ENCODE results near the gene FARP1.

The FARP1 gene

DNA sequence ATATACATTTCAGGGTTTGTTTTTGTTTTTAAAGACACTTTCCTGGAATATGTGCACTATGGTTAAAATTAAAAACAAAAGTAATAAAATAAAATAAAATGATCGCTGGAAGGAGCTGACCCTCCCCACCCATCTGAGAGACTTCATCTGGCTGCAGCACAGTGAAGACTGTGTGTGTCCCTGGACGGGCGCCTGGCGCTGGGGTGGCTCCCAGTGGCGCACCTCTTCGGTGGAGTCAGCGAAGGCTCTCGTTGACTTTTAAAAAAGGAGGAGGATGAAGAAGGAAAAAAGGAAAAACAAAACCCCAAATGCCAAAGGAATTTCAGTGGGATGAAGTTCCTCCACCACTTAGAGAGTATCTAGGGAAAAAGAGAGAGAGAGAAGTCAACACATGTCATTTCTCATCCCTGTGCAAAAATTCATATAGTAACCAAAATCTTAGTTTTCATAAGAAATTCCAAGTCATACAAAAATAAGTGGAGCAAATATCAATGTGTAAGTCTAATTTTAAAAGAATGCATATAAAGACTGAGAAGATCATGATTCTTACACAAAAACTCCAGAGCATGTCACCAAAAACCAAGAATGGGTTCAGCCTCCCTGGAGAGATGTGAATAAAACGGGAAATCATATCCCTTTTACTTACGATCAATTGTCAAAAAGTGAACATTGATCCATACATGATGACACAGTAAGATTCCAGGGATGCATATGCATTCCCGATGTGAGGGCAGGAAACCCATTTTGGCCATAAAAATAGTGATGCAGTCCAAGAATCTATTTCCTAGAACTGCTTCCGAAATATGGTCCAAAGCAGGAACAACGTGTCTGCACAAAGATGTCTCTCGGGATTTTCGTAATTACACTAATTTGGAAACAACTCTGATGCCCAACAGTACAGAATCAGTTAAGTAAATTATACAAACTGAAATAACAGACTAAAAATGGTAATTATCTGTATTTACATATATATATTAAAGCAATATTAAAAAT is 310.3 kb downstream of the FARP1 start:
- Histone ChIP-seq H2AFZ (ENCODE audit: low read length, unreplicated experiment) (no peak overlapping the region), H3K4me3 (ENCODE audit: low read depth, low read length) (no peak overlapping the region; the same call in 1 of the 2 replicates), H3K79me2 (ENCODE audit: control insufficient read depth, insufficient read depth, low read length, unreplicated experiment) (no peaks in the 10 kb centered on the region), H3K4me1 (ENCODE audit: control insufficient read depth, insufficient read depth, low read length, unreplicated experiment) (peaks cover 50% of the 10 kb centered on the region), H3K27ac (ENCODE audit: low read depth, low read length) (peak overlapping the region; percentile 91), H3K36me3 (ENCODE audit: insufficient read depth, low read length) (peaks cover 10% of the 10 kb centered on the region), H3K27me3 (ENCODE audit: insufficient read depth, low read length) (no peaks in the 10 kb centered on the region)

DNA sequence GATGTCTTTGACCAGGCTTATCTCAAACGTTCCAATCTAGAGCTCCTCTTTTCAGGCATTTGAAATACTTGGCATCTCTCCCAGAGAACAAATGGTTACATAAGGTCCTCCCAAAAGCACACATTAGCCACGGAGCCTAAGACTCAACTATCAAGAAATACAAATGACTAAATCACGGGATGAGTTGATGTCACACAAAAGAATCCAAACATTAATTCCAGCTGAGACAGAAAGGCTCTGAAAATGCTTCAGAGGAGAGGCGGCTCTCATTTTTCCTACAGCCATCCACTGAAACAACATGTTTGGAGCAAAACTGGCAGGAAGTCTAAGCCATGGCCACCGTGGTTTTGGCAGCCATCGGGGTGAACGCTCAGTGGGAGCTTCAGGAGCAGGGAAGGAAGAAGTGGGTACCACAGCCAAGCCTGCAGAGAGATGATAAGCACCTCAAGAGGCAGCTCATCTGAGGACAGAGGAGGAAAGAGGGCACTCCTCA is 311.5 kb downstream of the FARP1 start:
- no peak overlapping the region; the same call in 1 of the 2 replicates for H3K4me3 ChIP-seq (ENCODE audit: low read depth, low read length)
- peaks cover 10% of the 10 kb centered on the region for H3K36me3 ChIP-seq (ENCODE audit: insufficient read depth, low read length)

DNA sequence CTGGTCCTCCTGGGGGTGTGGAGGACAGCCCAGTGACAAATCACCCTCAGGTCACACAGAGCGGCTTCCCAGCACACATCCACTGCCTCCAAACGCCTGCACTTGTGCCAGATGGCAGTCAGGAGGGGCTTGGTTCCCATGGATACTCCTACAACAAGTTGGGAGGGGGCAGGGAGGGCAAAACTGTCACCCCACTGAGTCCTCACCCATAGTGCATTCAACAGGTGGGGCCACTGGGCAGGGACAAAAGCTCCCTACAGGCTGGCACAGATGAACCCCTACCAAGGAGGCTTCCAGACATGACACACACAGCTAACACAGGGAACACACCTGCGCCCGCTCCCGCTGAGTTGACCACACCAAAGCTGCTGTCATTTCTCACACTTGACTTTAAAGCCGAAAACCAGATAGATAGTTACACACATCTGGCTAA is 313.5 kb downstream of the FARP1 start:
- Histone ChIP-seq H2AFZ (ENCODE audit: low read length, unreplicated experiment) (no peak overlapping the region), H3K27me3 (ENCODE audit: insufficient read depth, low read length) (no peaks in the 10 kb centered on the region), H3K4me3 (ENCODE audit: low read depth, low read length) (no peak overlapping the region), H3K36me3 (ENCODE audit: insufficient read depth, low read length) (peaks cover 14% of the 10 kb centered on the region), H3K27ac (ENCODE audit: low read depth, low read length) (no peak overlapping the region), H3K79me2 (ENCODE audit: control insufficient read depth, insufficient read depth, low read length, unreplicated experiment) (no peaks in the 10 kb centered on the region), H3K4me1 (ENCODE audit: control insufficient read depth, insufficient read depth, low read length, unreplicated experiment) (peaks cover 38% of the 10 kb centered on the region)

More for the DNA sequence above, 311.5 kb downstream of the FARP1 start:
- H3K4me1 ChIP-seq (ENCODE audit: control insufficient read depth, insufficient read depth, low read length, unreplicated experiment), result peaks cover 50% of the 10 kb centered on the region
- no peak overlapping the region for H2AFZ ChIP-seq (ENCODE audit: low read length, unreplicated experiment)
- H3K27ac ChIP-seq (ENCODE audit: low read depth, low read length), result peak overlapping the region; percentile 91
- no peaks in the 10 kb centered on the region for H3K79me2 ChIP-seq (ENCODE audit: control insufficient read depth, insufficient read depth, low read length, unreplicated experiment)
- H3K27me3 ChIP-seq (ENCODE audit: insufficient read depth, low read length), result no peaks in the 10 kb centered on the region

DNA sequence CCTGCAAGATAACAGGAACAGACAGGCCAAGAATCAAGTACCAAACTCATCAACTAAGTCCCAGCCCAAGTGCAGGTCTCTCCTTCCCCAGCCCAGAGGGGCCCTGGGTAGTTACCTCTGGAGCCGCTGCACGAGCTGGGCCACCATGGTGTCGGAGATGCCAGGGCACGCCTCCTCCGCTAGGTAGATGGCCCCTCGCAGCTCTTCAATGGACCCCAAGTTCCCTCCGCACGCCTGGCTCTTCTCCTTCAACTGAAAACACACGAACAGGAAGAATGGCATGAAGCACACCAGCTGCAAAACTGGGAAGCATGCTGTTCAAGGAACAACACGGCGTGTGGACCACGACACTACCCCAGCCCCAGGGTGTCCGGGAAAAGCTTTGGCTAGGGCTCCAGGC is 314.2 kb downstream of the FARP1 start:
- peaks cover 3% of the 10 kb centered on the region for H3K79me2 ChIP-seq (ENCODE audit: control insufficient read depth, insufficient read depth, low read length, unreplicated experiment)
- peaks cover 14% of the 10 kb centered on the region for H3K36me3 ChIP-seq (ENCODE audit: insufficient read depth, low read length)
- H3K27me3 ChIP-seq (ENCODE audit: insufficient read depth, low read length), result no peaks in the 10 kb centered on the region
- no peak overlapping the region for H3K4me3 ChIP-seq (ENCODE audit: low read depth, low read length)
- H3K27ac ChIP-seq (ENCODE audit: low read depth, low read length), result no peak overlapping the region
- H2AFZ ChIP-seq (ENCODE audit: low read length, unreplicated experiment), result no peak overlapping the region
- H3K4me1 ChIP-seq (ENCODE audit: control insufficient read depth, insufficient read depth, low read length, unreplicated experiment), result peaks cover 32% of the 10 kb centered on the region

DNA sequence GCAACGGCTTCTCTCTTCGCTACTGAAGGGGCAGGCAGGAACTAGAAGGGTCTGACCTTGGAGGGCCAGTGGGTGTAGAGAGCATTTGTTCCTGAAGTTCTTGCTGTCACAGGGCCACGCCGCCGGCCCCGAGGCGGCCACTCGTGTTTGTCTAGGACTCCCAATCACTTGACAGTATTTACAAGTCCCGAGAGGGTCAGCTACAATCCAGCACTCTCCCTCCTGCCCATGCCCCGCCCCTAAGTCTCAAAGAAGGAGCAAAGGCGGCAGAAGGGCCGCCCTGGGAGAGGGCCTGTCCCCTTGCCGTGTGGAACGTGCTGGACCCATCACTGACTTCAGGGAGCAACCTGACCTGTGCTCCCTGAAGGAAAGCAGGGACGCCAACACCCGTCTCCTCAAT is 315.5 kb downstream of the FARP1 start:
- Histone ChIP-seq H3K27ac (ENCODE audit: low read depth, low read length) (no peak overlapping the region), H3K36me3 (ENCODE audit: insufficient read depth, low read length) (peaks cover 11% of the 10 kb centered on the region; the same call in 1 of the 2 replicates), H3K4me3 (ENCODE audit: low read depth, low read length) (no peak overlapping the region), H2AFZ (ENCODE audit: low read length, unreplicated experiment) (no peak overlapping the region), H3K27me3 (ENCODE audit: insufficient read depth, low read length) (no peaks in the 10 kb centered on the region), H3K4me1 (ENCODE audit: control insufficient read depth, insufficient read depth, low read length, unreplicated experiment) (peaks cover 19% of the 10 kb centered on the region), H3K79me2 (ENCODE audit: control insufficient read depth, insufficient read depth, low read length, unreplicated experiment) (peaks cover 5% of the 10 kb centered on the region)

DNA sequence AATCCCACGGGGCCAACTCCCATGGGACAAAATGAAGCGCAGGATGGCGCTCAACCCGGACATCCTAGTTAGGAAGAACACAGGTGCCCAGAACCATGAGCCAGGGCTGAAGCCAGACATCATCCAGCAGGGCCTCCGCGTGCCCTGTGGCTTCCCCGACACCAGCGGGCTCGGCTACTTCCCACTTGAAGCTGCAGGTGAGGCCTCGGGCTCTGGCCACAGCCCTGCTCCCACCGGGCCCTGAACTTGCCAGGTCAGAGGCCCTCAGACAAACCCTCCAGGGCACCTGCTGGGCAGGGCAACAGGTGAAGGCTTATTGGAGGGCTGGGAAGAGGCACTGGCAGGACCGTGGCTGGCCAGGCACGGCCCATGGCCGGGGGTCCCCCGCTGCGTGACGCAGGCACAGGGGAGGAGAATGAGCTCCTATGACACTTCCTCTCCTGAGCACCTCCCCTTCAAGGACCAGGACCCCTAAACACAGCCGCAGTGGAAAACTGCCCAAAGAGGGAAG is 316.3 kb downstream of the FARP1 start:
- Histone ChIP-seq H3K27ac (ENCODE audit: low read depth, low read length) (no peak overlapping the region), H2AFZ (ENCODE audit: low read length, unreplicated experiment) (no peak overlapping the region), H3K4me3 (ENCODE audit: low read depth, low read length) (no peak overlapping the region), H3K4me1 (ENCODE audit: control insufficient read depth, insufficient read depth, low read length, unreplicated experiment) (peaks cover 12% of the 10 kb centered on the region), H3K79me2 (ENCODE audit: control insufficient read depth, insufficient read depth, low read length, unreplicated experiment) (peaks cover 7% of the 10 kb centered on the region), H3K36me3 (ENCODE audit: insufficient read depth, low read length) (peaks cover 16% of the 10 kb centered on the region; the same call in 1 of the 2 replicates), H3K27me3 (ENCODE audit: insufficient read depth, low read length) (no peaks in the 10 kb centered on the region)

DNA sequence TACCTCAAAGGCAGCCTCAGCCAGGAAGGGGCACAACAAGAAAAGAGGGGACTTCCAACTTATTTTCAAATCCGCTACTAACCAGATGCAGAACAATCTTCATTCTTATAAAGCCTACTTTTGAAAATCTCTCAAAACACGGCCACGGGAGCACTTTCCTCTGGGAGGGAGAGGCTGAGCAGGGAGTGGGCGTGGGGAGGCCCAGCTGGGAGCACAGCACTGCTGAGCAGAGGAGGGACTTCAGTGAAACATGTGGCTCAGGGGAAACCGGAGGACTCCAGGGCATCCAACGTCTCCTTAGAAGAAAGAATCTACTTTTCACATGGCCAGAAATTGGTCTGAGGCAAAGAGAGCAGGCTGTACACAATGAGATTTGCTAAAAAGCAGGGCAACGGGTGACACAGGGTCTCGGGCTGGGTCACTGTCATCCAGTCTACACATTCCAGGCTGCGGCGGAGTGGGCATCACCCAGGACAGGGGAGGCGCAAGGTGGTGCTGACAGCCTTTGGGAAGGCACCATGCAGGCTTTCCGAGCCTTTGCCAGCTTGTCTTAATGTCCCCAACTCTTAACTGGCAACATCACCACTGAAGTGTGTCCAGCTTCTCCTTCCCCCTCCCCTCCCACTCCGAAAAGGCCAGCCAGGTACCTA is 317.0 kb downstream of the FARP1 start:
- Histone ChIP-seq H3K4me3 (ENCODE audit: low read depth, low read length) (no peak overlapping the region), H3K79me2 (ENCODE audit: control insufficient read depth, insufficient read depth, low read length, unreplicated experiment) (peaks cover 9% of the 10 kb centered on the region), H2AFZ (ENCODE audit: low read length, unreplicated experiment) (no peak overlapping the region), H3K36me3 (ENCODE audit: insufficient read depth, low read length) (peaks cover 16% of the 10 kb centered on the region; the same call in 1 of the 2 replicates), H3K27ac (ENCODE audit: low read depth, low read length) (no peak overlapping the region), H3K4me1 (ENCODE audit: control insufficient read depth, insufficient read depth, low read length, unreplicated experiment) (peaks cover 7% of the 10 kb centered on the region), H3K27me3 (ENCODE audit: insufficient read depth, low read length) (no peaks in the 10 kb centered on the region)

DNA sequence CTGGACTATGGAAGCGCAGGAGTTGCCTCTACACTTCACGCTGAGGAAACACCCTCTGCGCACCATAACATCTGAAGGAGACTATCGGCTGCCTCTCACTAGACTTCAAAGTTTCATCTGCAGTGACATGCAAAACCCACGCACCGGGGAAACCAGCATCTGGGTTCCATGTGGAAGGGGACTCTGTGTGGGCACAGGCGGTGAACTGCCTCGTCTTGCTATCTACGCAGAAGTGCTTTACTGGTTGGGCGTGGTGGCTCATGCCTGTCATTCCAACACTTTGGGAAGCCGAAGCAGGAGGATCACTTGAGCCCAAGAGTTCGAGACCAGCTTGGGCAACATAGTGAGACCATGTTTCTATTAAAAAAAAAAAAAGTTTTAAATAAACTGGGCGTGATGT is 317.6 kb downstream of the FARP1 start:
- no peaks in the 10 kb centered on the region for H3K27me3 ChIP-seq (ENCODE audit: insufficient read depth, low read length)
- H3K27ac ChIP-seq (ENCODE audit: low read depth, low read length), result no peak overlapping the region
- no peak overlapping the region for H2AFZ ChIP-seq (ENCODE audit: low read length, unreplicated experiment)
- H3K36me3 ChIP-seq (ENCODE audit: insufficient read depth, low read length), result peaks cover 18% of the 10 kb centered on the region; the same call in 1 of the 2 replicates
- H3K79me2 ChIP-seq (ENCODE audit: control insufficient read depth, insufficient read depth, low read length, unreplicated experiment), result peaks cover 13% of the 10 kb centered on the region
- H3K4me1 ChIP-seq (ENCODE audit: control insufficient read depth, insufficient read depth, low read length, unreplicated experiment), result peaks cover under 1% of the 10 kb centered on the region
- H3K4me3 ChIP-seq (ENCODE audit: low read depth, low read length), result no peak overlapping the region

DNA sequence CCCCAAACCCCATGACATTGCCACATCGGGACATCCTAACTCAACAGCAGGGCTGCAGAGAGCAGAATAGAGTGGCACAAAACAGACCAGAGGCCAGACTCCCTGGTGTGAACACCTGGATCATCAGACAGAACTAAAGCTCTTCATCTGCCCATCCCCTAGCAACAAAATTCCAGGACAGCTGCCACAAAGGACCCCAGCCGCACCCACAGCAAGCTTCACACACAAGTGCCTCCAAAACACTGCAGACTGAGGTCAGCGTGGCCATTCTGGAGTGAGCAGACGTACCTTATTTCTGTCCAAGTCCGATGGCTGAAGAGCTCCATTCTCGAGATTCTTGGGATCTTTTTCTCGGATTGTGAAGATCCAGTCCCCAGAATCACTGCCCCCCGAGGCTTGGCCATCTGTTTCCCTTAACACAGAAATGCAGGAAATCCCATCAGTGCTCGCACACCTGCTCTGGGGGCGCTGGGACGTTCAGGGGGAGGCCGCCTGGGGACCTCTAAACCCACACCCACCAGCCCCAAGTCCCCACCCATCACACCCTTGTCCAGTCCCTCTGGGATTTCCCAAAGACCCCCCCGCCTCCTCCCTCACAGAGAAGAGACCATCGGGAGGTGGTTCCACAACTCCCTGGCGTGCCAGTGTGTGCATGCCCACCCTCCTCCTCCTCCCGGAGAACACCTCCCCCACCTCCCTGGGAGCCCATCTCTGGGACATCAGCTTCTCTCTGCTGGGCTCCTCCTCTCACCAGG is 318.8 kb downstream of the FARP1 start:
- Histone ChIP-seq H2AFZ (ENCODE audit: low read length, unreplicated experiment) (no peak overlapping the region), H3K27ac (ENCODE audit: low read depth, low read length) (no peak overlapping the region), H3K79me2 (ENCODE audit: control insufficient read depth, insufficient read depth, low read length, unreplicated experiment) (peaks cover 13% of the 10 kb centered on the region), H3K4me3 (ENCODE audit: low read depth, low read length) (no peak overlapping the region), H3K36me3 (ENCODE audit: insufficient read depth, low read length) (peaks cover 22% of the 10 kb centered on the region; the same call in 1 of the 2 replicates), H3K27me3 (ENCODE audit: insufficient read depth, low read length) (no peaks in the 10 kb centered on the region), H3K4me1 (ENCODE audit: control insufficient read depth, insufficient read depth, low read length, unreplicated experiment) (no peaks in the 10 kb centered on the region)

Data from ACC112 (cell line).